HepG2 (cell line): Measurements from ENCODE around the gene NT5M. TPM values are rescaled to one million over a fixed set of nuclear protein-coding genes. Genes with fewer than 3 reads are reported as not detected.

Experiments used
- ATAC-seq: fragments of 200-7000 bp; cut with Tn5 transposase; 3 replicates; pipeline ENCODE4 v1.9.1; 2020; ENCODE audit warnings: mild to moderate bottlenecking, moderate library complexity
- BruUV-seq: library from RNA; stranded (reverse); fragments of 400-500 nt; replicated peaks from 2 replicates; lab custom pipeline; 2021; lab: Mats Ljungman, UMichigan
- CTCF ChIA-PET: fragments of 300-600 bp; formaldehyde crosslinking; extraction: SDS; loops from one replicate; lab custom pipeline; 2021; ENCODE audit warnings: low total read pairs, inconsistent platforms, low intra/inter-chr PET ratio; lab: Yijun Ruan, JAX
- POLR2A ChIA-PET: fragments of 350-600 bp; sonication (Branson Sonifier 250); formaldehyde crosslinking; loops from one replicate; lab custom pipeline; 2020; ENCODE audit warnings: antibody characterized with exemption, inconsistent platforms; lab: Yijun Ruan, JAX
- DNase-seq: peaks from one replicate; pipeline ENCODE4 v3.0.0-alpha.2; 2015; ENCODE audit warnings: low spot score
- FAIRE-seq: peaks from 3 replicates; lab custom pipeline; 2011; peaks lifted over from hg19 to GRCh38; lab: Jason Lieb, UNC
- H2AFZ ChIP-seq: one replicate; pipeline ENCODE4 v1.6.1; 2011; ENCODE audit warnings: low read length, inconsistent platforms
- H3K27ac ChIP-seq: fragments of 300-600 bp; 3 replicates; pipeline ENCODE4 v1.8.0; 2011; ENCODE audit warnings: mixed run types, mild to moderate bottlenecking, mixed read lengths, low read length, inconsistent platforms; ENCODE audit not compliant: insufficient read depth; ENCODE audit errors: extremely low read length
- H3K27me3 ChIP-seq, 2 experiments: fragments of 200-600 bp in 1 of 2; 2 replicates in 1 of 2; 3 replicates in 1 of 2; pipeline versions ENCODE4 v1.6.0 to v1.8.0; 2011; ENCODE audit warnings: low read length in 2 of 2, mild to moderate bottlenecking in 2 of 2, moderate library complexity in 2 of 2, inconsistent platforms in 1 of 2; ENCODE audit not compliant: insufficient read depth in 2 of 2, control insufficient read depth in 1 of 2
- H3K36me3 ChIP-seq, 2 experiments: fragments of 200-600 bp in 1 of 2; replicated peaks in 1 of 2; 2 replicates in 1 of 2; 3 replicates in 1 of 2; pipeline versions ENCODE4 v1.5.1 to v1.8.0; 2011; ENCODE audit warnings: low read length in 2 of 2, inconsistent platforms in 1 of 2; ENCODE audit not compliant: insufficient read depth in 2 of 2, control insufficient read depth in 1 of 2
- H3K4me1 ChIP-seq: 2 replicates; pipeline ENCODE4 v1.5.1; 2012; ENCODE audit warnings: low read length, inconsistent platforms; ENCODE audit not compliant: insufficient read depth
- H3K4me2 ChIP-seq: 2 replicates; pipeline ENCODE4 v1.6.0; 2011; ENCODE audit warnings: low read depth, low read length, inconsistent platforms
- H3K4me3 ChIP-seq, 3 experiments: fragments of 200-600 bp in 1 of 3; sonication (generic), shearing (Covaris generic) in 1 of 3; replicated peaks in 1 of 3; 2 replicates each; pipeline ENCODE4 v1.5.1; 2011 to 2016; ENCODE audit warnings: low read length in 3 of 3, inconsistent platforms in 2 of 3, low read depth in 2 of 3, mild to moderate bottlenecking in 2 of 3, control low read depth in 1 of 3, mixed read lengths in 1 of 3; ENCODE audit not compliant: insufficient read depth in 1 of 3
- H3K79me2 ChIP-seq: one replicate; pipeline ENCODE4 v1.6.1; 2011; ENCODE audit warnings: low read length, inconsistent platforms; ENCODE audit not compliant: insufficient read depth
- H3K9ac ChIP-seq: 2 replicates; pipeline ENCODE4 v1.6.0; 2011; ENCODE audit warnings: mild to moderate bottlenecking, low read depth, low read length, inconsistent platforms; ENCODE audit not compliant: insufficient read depth
- H3K9me3 ChIP-seq: 2 replicates; pipeline ENCODE4 v1.5.1; 2012; ENCODE audit warnings: mild to moderate bottlenecking, low read length
- H4K20me1 ChIP-seq: 2 replicates; pipeline ENCODE4 v1.6.0; 2011; ENCODE audit warnings: inconsistent platforms, mild to moderate bottlenecking, low read length, moderate library complexity; ENCODE audit not compliant: insufficient read depth
- CEBPG ChIP-seq: IDR thresholded peaks from 2 replicates; pipeline ENCODE4 v1.6.1; 2016
- DPF2 ChIP-seq: sonication (generic); formaldehyde crosslinking; IDR thresholded peaks from 2 replicates; pipeline ENCODE4 v1.4.0; 2020; ENCODE audit warnings: mild to moderate bottlenecking, low read depth, missing genetic modification reagents, borderline replicate concordance
- NPAS2 ChIP-seq: sonication (generic); formaldehyde crosslinking; IDR thresholded peaks from 2 replicates; pipeline ENCODE4 v1.8.0; 2022; ENCODE audit warnings: mild to moderate bottlenecking, missing genetic modification reagents, borderline replicate concordance
- SOX6 ChIP-seq, 2 experiments: fragments of 450-650 bp in 1 of 2; sonication (generic) in 1 of 2; formaldehyde crosslinking in 1 of 2; IDR thresholded peaks; 2 replicates each; pipeline versions ENCODE4 v1.4.0 to v1.6.1; 2017 to 2020; ENCODE audit warnings: antibody characterized with exemption in 1 of 2, mild to moderate bottlenecking in 1 of 2, missing genetic modification reagents in 1 of 2
- SRSF9 ChIP-seq: fragments of 200-400 bp; formaldehyde crosslinking; IDR thresholded peaks from 2 replicates; pipeline ENCODE4 v1.6.1; 2018; ENCODE audit warnings: borderline replicate concordance, mild to moderate bottlenecking, low read depth, low read length; ENCODE audit not compliant: insufficient read depth, poor library complexity, severe bottlenecking
- ZNF263 ChIP-seq: sonication (generic); formaldehyde crosslinking; IDR thresholded peaks from 2 replicates; pipeline ENCODE4 v1.4.0; 2020; ENCODE audit warnings: missing genetic modification reagents
- ZNF687 ChIP-seq: sonication (generic); formaldehyde crosslinking; IDR thresholded peaks from 2 replicates; pipeline ENCODE4 v1.5.1; 2020; ENCODE audit warnings: mild to moderate bottlenecking, missing genetic modification reagents, moderate library complexity
- ZNF768 ChIP-seq: sonication (generic); formaldehyde crosslinking; IDR thresholded peaks from 2 replicates; pipeline ENCODE4 v1.4.0; 2020; ENCODE audit warnings: missing genetic modification reagents
- ZNF850 ChIP-seq: sonication (generic); formaldehyde crosslinking; conservative IDR thresholded peaks from 2 replicates; pipeline ENCODE4 v1.9.0; 2021; ENCODE audit warnings: mild to moderate bottlenecking, missing genetic modification reagents
- WGBS: methylation state at CpG from one replicate; pipeline ENCODE4 v1.1.6; 2017; ENCODE audit warnings: low lambda C conversion rate; 5-methylcytosine and 5-hydroxymethylcytosine counted together
- in situ Hi-C: cut with HindIII; loops from 2 replicates; pipeline ENCODE4 v1.10.0; 2017; ENCODE audit warnings: low pct_unique_long_range_greater_than_20kb; ENCODE audit not compliant: extremely low pct_ligation_motif_present
- intact Hi-C: fragments of 100-400 bp; cut with micrococcal nuclease; formaldehyde crosslinking; loops from one replicate; pipeline ENCODE4 v1.10.0; 2022; ENCODE audit not compliant: unreplicated experiment
- polyA plus RNA-seq, 8 experiments: library from polyadenylated mRNA; depleted of rRNA in 3 of 8; stranded (reverse) in 7 of 8; unstranded in 1 of 8; fragments of >200 nt; fragmentation: Illumina TruSeq in 4 of 8; extraction: Trizol in 4 of 8; gene quantifications; 2 replicates each; pipeline versions ENCODE4 v1.2.1 to v1.2.3, GENCODE V29; 2011 to 2016; ENCODE audit warnings: low read depth in 4 of 8, missing spikeins in 1 of 8, mixed read lengths in 1 of 8; ENCODE audit not compliant: insufficient read depth in 1 of 8
- total RNA-seq, 5 experiments: library from RNA; depleted of rRNA; stranded (reverse); fragments of >200 nt; fragmentation: Illumina TruSeq; extraction: Trizol; gene quantifications; 2 replicates each; pipeline ENCODE4 v1.2.3, GENCODE V29; 2016; ENCODE audit warnings: low read depth in 1 of 5
- TF ChIP-seq, protein P1 (sequence below): sonication (generic); formaldehyde crosslinking; IDR thresholded peaks from 2 replicates; pipeline ENCODE4 v1.4.0; 2020; ENCODE audit warnings: missing genetic modification reagents, borderline replicate concordance
- TF ChIP-seq, protein P2 (sequence below): sonication (generic); formaldehyde crosslinking; IDR thresholded peaks from 2 replicates; pipeline ENCODE4 v1.8.1; 2023; ENCODE audit warnings: mild to moderate bottlenecking, moderate library complexity, missing genetic modification reagents
- TF ChIP-seq, protein P3 (sequence below): sonication (generic); formaldehyde crosslinking; IDR thresholded peaks from 2 replicates; pipeline ENCODE4 v1.4.0; 2020; ENCODE audit warnings: missing genetic modification reagents, mild to moderate bottlenecking, borderline replicate concordance

The NT5M gene
- total and polyA plus RNA-seq, 2 of the 13 experiments (the other 11 are each of a cell fraction or from before 2014, with no cell fraction given), result 0.55 to 0.78 TPM

DNA sequence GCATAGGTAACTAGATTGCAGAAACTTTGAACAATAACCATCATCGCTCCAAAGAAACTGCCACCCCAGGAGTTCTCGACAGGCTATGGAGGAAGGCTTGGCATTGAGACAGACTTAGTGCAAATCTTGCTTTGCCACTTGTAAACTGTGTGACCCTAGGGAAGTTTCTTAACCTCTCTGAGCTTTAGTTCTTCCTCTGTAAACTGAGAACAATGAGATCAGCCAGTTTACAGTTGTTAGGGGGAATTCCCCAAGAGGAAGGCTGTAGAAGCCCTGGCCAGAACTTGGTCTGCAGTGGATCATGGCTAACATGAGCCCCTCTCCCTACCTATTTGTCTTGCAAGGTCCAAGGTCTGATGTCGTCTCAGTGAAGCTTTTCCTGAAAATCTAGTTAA lies 78.9 kb downstream of the NT5M start:
- in situ Hi-C loops (no loop called here), intact Hi-C loops (no loop called here)
- ChIA-PET CTCF (no interaction called here), POLR2A (interaction anchor here (0.6 kb wide), 1 partner anchor 12 kb away, joined by 3 read pairs; no protein-coding TSS in a partner anchor)
- H3K27me3 ChIP-seq, result peaks cover 0 to 23% of the 10 kb centered on the region in 2 experiments; a peak in 3 of 5 replicates
- no peak for FAIRE-seq
- H4K20me1 ChIP-seq, result no peaks in the 10 kb centered on the region
- H3K79me2 ChIP-seq, result no peaks in the 10 kb centered on the region
- H3K4me2 ChIP-seq, result 0 out of 2 replicates have a peak overlapping the region, but pooled peaks have one; percentile 30
- BruUV-seq, result no TSS peak
- WGBS, result 21% methylated on average over 3 of the region's 3 CpGs
- no peaks in the 10 kb centered on the region for H3K36me3 ChIP-seq
- DNase-seq, result no peak
- ATAC-seq, result no peak
- H2AFZ ChIP-seq, result no peak overlapping the region
- H3K9me3 ChIP-seq, result no peaks in the 10 kb centered on the region
- H3K4me3 ChIP-seq, result no peak overlapping the region
- H3K27ac ChIP-seq, result no peak overlapping the region
- no peak overlapping the region for H3K9ac ChIP-seq
- H3K4me1 ChIP-seq, result peaks cover 52% of the 10 kb centered on the region
- TF ChIP-seq ZNF850 (CRISPR knock-in tag), result no peak
- TF ChIP-seq NPAS2 (CRISPR knock-in tag), result no peak
- no peak for TF ChIP-seq DPF2 (CRISPR knock-in tag)
- TF ChIP-seq SRSF9, result no peak
- no peak for TF ChIP-seq CEBPG (CRISPR knock-in tag)
- TF ChIP-seq, protein P1, sequence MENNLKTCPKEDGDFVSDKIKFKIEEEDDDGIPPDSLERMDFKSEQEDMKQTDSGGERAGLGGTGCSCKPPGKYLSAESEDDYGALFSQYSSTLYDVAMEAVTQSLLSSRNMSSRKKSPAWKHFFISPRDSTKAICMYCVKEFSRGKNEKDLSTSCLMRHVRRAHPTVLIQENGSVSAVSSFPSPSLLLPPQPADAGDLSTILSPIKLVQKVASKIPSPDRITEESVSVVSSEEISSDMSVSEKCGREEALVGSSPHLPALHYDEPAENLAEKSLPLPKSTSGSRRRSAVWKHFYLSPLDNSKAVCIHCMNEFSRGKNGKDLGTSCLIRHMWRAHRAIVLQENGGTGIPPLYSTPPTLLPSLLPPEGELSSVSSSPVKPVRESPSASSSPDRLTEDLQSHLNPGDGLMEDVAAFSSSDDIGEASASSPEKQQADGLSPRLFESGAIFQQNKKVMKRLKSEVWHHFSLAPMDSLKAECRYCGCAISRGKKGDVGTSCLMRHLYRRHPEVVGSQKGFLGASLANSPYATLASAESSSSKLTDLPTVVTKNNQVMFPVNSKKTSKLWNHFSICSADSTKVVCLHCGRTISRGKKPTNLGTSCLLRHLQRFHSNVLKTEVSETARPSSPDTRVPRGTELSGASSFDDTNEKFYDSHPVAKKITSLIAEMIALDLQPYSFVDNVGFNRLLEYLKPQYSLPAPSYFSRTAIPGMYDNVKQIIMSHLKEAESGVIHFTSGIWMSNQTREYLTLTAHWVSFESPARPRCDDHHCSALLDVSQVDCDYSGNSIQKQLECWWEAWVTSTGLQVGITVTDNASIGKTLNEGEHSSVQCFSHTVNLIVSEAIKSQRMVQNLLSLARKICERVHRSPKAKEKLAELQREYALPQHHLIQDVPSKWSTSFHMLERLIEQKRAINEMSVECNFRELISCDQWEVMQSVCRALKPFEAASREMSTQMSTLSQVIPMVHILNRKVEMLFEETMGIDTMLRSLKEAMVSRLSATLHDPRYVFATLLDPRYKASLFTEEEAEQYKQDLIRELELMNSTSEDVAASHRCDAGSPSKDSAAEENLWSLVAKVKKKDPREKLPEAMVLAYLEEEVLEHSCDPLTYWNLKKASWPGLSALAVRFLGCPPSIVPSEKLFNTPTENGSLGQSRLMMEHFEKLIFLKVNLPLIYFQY (CRISPR knock-in tag), result no peak
- TF ChIP-seq, protein P2, sequence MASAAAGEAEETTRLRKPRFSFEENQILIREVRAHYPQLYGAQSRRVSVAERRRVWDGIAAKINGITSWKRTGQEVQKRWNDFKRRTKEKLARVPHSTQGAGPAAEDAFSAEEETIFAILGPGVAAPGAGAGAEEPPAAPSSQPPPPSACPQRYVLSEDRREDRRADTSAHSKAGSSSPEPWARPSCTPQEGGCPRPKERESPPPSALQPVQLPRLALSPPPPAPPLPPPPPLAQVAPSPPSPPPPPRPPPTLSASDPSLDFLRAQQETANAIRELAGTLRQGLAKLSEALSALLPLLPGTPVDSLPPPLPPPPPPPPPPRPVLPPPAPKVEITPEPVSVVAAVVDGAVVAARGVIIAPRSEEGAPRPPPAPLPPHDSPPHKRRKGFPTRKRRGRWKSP (CRISPR knock-in tag), result no peak
- peak; percentile 76; the same call in 1 of the 2 replicates for TF ChIP-seq ZNF768 (CRISPR knock-in tag)
- TF ChIP-seq ZNF263 (CRISPR knock-in tag), result no peak
- TF ChIP-seq, protein P3, sequence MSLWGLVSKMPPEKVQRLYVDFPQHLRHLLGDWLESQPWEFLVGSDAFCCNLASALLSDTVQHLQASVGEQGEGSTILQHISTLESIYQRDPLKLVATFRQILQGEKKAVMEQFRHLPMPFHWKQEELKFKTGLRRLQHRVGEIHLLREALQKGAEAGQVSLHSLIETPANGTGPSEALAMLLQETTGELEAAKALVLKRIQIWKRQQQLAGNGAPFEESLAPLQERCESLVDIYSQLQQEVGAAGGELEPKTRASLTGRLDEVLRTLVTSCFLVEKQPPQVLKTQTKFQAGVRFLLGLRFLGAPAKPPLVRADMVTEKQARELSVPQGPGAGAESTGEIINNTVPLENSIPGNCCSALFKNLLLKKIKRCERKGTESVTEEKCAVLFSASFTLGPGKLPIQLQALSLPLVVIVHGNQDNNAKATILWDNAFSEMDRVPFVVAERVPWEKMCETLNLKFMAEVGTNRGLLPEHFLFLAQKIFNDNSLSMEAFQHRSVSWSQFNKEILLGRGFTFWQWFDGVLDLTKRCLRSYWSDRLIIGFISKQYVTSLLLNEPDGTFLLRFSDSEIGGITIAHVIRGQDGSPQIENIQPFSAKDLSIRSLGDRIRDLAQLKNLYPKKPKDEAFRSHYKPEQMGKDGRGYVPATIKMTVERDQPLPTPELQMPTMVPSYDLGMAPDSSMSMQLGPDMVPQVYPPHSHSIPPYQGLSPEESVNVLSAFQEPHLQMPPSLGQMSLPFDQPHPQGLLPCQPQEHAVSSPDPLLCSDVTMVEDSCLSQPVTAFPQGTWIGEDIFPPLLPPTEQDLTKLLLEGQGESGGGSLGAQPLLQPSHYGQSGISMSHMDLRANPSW (CRISPR knock-in tag), result no peak
- no peak for TF ChIP-seq SOX6 (IDR thresholded peaks at IDR 0.05)
- 0 out of 2 replicates have a peak, but pooled peaks have one; percentile 21 for TF ChIP-seq SOX6 (CRISPR knock-in tag; IDR thresholded peaks at IDR 0.05)
- no peak for TF ChIP-seq ZNF687 (CRISPR knock-in tag)
